ELF-1 (cell line): ENCODE results near the gene IL1RAPL1.

ENCODE experiments used
- DNase-seq: peaks from one replicate; pipeline ENCODE4 v3.0.0-alpha.2; 2016; ENCODE audit warnings: low read depth, low spot score

Gene IL1RAPL1

GRCh38 chrX:29506729-29507128 is 919.5 kb downstream of the IL1RAPL1 start:
- DNase-seq, result no peak

DNA sequence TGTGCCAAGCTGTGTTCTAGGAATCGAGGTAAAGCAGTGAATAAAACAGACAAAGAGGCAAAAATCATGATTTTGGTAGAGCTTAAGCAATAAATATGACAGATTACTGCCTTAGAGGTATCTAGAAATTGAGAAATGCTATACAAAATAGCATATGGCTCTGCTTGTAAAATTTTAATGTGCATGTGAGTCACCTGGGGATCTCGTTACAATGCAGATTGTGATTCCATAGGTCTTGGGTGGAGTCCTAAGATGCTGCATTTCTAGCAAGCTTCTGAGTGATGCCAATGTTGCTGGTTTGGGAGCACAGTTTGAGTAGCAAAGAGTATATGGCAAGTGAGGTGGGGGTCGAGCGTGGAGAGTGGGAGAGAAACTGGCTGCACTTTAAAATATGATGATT is 930.9 kb downstream of the IL1RAPL1 start:
- no peak for DNase-seq

DNA sequence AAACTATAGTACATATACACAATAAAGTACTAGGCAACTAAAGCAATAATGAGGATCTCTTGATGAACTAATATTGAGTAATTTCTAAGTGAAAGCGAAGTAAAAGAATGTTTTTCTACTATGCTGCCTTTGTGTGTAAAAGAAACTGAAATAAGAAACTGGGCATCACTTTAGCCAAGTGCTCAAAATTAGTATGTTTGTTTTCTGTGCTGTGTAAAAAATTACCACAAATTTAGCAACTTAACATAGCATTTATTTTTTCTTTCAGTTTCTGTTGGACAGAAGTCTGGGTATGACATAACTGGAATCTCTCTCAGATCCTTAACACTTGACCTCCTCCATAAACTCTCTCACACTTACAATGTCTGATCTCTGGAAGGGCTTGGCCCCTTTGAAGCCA is 941.0 kb downstream of the IL1RAPL1 start:
- no peak for DNase-seq

- DNase-seq, result no peak
Measured at GRCh38 chrX:29530501-29530900, 943.3 kb downstream of the IL1RAPL1 start.

GRCh38 chrX:29531336-29531735 is 944.1 kb downstream of the IL1RAPL1 start:
- no peak for DNase-seq

GRCh38 chrX:29535212-29536162 is 948.2 kb downstream of the IL1RAPL1 start:
- DNase-seq, result no peak

- DNase-seq, result no peak
Measured at GRCh38 chrX:29541038-29541437, 953.8 kb downstream of the IL1RAPL1 start.

DNA sequence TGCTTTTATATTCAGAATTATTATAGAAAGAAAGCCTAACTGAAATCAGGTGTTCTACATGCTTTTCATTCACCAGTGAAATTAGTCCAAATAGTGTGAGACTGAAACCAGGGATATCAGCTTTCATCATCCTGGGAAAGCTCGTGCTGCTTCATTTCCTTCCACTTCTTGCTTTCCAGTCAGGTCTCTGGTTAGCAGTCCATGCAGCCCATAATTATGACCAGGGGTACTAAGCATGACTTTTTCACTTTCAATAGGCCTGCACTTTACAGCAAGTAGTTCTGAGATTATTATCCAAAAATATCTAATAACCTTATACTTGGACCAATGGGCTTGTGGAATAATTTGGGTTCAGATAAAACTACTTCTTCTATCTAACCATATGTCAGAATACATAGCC is 954.9 kb downstream of the IL1RAPL1 start:
- DNase-seq, result no peak

DNA sequence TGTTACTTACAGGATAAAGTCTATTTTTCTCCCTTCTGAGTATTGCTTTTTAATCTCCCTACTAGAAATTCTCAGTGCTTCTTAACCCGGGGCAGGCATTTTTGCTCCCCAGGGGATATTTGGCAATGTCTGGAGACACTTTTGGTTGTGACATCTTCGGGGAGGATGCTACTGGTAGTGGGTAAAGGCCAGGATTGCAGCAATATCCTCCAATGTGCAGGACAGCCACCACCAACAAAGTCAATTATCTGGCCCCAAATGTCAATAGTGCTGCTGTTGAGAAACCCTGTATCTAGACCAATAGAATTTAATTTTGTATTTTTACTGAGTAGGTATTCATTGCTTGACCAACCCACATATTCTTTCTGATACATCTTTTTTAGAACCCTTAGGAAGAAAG is 958.6 kb downstream of the IL1RAPL1 start:
- no peak for DNase-seq

DNA sequence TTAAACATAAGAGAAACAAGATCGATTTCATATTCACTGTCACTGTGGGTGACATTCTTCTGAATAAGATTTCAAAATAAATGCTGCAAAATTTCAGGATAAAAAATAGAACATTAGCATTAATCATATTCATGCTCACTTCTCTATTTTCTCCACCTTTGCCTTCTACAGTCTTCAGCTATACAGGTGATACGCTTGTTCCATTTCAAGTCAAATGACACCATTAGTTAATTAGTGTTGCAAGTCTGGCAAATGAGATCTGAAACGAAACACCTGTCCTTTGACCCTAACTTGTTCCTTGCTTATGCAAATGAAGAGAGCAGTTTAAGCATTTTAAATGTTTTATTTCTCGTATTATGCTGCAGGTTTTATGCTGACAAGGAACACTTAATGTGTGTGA is 960.6 kb downstream of the IL1RAPL1 start:
- no peak for DNase-seq

DNA sequence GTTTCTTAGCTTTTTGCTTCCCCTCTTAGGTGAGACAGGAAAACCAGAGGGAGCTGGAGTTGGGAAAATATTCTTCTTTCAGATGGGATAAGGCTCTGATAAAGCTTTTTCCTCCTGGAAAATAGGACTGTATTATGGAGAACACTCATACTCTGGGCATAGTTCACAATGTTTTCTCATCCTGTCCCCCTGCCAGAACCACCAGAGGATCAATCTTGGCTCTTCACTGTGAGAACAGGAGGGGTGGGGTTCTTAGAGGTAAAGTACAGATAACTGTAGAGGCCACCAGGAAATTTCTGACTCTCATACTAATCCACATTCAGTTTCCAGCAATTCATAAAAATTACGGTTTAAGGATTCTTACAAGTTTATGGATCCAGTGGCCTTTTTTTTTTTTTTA is 966.3 kb downstream of the IL1RAPL1 start:
- no peak for DNase-seq

DNA sequence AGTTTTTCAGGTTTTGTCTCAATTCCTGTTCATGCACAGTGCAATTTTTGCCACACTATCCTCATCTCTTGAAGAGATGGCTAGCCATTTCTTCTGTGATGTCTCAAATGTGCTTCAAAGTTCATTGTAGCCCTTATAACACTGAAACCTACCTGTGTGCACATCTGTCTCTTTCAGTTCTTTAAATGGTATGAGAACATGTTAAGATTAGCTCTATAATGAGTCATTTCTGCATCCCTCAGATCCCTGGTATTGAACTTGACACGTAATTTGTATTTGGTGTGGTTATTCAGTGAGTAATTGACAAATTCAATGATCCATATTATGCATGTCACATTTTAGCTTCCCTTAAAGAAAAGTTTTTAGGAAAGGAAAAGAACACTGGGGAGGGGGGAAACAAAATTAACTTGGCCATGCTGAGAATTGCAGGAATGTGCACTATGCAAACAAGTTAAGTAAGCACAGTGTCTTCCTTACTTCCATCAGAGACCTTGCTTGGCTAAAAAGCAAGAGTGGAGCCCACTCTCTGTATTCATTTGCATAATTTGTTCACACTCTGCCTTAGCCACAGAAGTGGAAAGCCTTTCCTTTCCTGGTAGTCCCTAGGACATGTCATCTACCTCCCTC is 968.3 kb downstream of the IL1RAPL1 start:
- no peak for DNase-seq

DNA sequence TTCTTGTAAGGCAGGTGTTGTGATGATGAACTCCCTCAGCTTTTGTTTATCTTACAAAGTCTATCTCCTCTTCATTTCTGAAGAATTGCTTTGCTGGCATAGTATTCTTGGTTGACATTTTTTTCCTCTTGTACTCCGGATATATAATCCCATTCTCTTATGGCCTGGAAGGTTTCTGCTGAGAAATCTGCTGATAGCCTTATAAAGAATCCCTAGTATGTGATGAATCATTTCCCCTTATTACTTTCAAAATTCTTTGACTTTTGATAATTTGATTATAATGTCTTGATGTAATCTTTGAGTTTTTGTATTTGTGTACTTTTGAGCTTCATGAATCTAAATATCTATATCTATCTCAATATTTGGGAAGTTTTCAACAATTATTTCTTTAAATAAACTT is 972.8 kb downstream of the IL1RAPL1 start:
- no peak for DNase-seq

DNA sequence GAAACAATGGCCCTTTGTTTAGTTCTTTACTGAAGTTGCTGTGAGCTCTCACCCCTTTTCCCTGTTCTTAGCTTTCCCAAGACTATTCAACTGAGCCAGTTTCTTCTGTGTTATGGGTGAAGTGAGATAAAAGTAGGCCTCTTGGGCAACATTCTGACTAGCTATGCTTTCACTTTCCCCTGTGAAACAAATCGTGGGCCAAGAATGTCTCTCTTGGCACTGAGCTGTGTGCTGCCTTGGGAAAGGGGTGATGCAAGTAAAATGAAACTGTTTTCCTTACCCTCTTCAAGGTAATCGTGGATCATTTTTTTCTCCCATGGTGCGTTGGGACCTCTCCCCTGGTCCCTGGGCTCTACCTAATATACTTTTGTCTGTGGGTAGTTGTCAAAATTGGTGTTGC is 974.2 kb downstream of the IL1RAPL1 start:
- no peak for DNase-seq

GRCh38 chrX:29580560-29580959 is 993.3 kb downstream of the IL1RAPL1 start:
- DNase-seq, result no peak

DNA sequence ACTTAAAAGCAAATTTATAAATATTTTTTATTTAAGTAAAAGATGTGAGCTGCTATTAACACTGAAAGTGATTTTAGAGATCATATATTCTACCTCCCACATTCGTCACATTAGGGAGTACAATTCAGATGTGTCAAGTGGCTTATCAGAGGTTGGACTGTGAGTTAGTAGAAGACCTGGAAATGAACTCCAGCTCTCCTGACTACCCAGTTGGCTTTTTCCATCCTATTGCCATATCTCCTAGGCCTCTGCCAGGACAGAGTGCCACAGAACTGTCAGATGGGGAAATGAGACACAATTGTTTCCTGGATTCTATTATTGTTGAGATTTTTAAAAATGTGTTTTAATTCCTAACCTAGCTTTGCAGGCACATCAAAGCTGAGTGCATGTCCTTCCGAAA is 994.0 kb downstream of the IL1RAPL1 start:
- no peak for DNase-seq

DNA sequence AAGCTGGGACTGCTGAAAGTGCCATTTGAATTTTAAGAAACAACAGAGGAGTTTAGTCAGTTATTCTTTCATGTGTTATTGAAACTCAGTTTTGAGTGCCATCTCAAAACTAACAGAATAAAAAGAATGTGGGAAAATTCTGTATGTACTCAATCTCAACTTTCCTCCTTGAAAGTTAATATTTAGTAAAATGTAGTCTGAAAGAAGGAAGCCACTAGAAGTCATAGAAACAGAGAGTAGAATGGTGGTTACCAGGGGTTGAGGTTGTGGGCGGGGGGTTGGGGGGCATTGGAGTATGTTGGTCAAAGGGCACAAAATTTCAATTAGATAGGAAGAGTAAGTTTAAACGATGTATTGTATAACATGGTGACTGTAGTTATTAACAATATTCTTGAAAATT is 999.9 kb downstream of the IL1RAPL1 start:
- DNase-seq, result no peak

GRCh38 chrX:29590921-29591320 is 1003.7 kb downstream of the IL1RAPL1 start:
- no peak for DNase-seq

GRCh38 chrX:29604381-29604780 is 1017.1 kb downstream of the IL1RAPL1 start:
- DNase-seq, result no peak

DNA sequence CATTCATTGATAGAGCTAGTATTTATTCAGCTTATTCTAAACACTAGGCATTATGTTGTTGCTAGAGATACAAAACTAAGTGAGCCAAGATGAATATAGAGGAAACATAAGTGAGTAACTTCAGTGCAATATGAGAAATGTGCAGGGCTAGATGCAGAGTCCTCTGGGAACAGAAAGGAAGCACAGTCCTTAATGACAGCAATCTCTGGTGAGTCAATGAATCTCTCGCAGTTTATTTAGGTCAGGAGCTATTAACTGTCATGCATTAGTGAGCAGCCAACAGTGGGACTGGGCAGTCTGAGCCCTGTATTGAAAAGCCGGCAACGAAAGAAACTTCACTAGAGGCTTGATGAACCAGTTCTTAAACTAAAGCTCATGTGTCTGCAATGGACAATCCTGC is 1030.0 kb downstream of the IL1RAPL1 start:
- no peak for DNase-seq

DNA sequence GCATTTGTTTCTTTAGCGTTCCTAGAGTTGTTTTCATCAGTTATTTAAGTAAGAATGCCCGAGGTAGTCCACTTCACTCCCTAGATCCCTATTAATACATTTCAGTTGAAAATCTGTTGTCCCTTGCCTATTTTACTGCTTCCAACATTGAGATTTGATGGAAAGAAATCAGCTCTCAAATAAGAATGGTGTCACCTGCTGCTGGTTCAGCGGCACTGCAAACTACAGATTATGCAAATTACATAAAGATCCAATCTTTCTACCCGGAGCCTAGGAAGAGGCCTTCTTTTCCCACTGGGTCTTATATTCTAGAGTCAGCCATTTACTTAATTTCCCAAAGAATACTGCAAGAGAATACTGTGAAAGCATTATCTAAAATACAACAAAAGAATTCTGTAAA is 1030.5 kb downstream of the IL1RAPL1 start:
- no peak for DNase-seq

DNA sequence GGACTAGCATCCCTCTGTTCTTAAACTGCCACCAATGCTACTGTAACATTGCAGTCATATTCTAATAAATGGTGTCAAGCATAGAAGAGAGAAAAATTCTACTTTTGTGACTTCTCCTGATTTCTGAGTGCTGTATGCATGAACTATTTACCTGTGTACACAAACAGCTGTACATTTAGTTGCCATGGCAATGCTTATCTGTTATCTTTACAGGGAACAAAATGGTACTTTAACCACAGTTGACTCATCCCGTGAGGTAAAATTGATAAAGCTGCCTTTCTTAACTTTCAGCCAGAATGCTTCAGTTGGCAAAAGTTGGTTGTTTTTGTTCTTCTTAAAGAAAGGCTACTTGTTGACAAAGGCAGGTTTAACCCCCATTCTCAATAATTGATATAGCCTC is 1040.6 kb downstream of the IL1RAPL1 start:
- no peak for DNase-seq

DNA sequence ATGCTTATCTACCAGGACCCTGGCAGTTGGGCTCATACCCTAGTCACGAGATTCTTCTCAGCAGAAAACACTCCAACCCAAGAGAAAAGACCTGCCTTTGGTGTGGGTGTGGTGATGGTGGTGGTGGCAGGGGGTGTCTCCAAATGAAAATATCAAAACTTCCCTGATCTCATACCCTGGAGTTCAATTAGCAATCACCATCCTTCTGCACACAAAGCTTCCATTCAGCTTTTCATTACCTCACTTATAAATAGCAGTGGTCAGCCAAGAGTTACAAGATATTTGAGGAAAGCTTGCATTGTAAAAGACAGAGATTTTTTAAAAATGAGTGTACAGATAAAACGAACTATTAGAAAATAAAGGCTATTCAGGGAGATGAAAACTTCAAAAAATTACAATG is 1047.3 kb downstream of the IL1RAPL1 start:
- DNase-seq, result no peak
